Measurements from ENCODE around the gene ZBTB6.

DNA sequence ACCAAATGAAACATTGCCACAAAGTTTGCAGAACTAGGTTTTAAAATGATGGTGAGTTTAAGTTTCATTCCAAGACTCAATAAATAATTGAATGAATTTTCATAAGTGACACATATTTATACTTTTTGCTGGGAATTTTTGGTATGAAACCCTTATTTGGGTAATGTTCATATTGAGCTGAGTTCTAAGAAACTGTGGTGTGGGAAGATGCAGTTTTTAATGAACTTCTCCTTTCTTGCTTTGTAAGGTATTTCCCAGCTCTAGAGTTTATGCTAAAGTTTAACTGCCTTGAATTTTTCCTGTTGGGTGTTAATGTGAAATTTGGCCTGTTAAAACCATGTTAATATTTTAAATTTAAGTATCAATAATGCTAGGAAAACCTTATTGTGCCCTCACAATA, 42.8 kb upstream of the ZBTB6 start:
- TF ChIP-seq, protein P1, sequence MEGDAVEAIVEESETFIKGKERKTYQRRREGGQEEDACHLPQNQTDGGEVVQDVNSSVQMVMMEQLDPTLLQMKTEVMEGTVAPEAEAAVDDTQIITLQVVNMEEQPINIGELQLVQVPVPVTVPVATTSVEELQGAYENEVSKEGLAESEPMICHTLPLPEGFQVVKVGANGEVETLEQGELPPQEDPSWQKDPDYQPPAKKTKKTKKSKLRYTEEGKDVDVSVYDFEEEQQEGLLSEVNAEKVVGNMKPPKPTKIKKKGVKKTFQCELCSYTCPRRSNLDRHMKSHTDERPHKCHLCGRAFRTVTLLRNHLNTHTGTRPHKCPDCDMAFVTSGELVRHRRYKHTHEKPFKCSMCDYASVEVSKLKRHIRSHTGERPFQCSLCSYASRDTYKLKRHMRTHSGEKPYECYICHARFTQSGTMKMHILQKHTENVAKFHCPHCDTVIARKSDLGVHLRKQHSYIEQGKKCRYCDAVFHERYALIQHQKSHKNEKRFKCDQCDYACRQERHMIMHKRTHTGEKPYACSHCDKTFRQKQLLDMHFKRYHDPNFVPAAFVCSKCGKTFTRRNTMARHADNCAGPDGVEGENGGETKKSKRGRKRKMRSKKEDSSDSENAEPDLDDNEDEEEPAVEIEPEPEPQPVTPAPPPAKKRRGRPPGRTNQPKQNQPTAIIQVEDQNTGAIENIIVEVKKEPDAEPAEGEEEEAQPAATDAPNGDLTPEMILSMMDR (conservative IDR thresholded peaks at IDR 0.05; ENCODE audit: low read depth, low read length) = no peak
- TF ChIP-seq EZH2 (IDR thresholded peaks at IDR 0.05; ENCODE audit: low read length, unreplicated experiment) (no peak), EZH2phosphoT487 (IDR thresholded peaks at IDR 0.05; ENCODE audit: borderline replicate concordance, low read length) (no peak)

All from PC-3 (cell line).